Ramos (cell line): ENCODE measurements around the gene ESRRB.

Source experiments
- in situ Hi-C: fragments of 300-500 bp; cut with MboI; formaldehyde crosslinking; loops from one replicate; pipeline ENCODE4 v1.14.3; 2022; ENCODE audit warnings: low sequenced_read_pairs; ENCODE audit not compliant: unreplicated experiment

The ESRRB gene

GRCh38 chr14:76490111-76490510 lies 114.2 kb downstream of the ESRRB start:
- in situ Hi-C loops: no loop called here

DNA sequence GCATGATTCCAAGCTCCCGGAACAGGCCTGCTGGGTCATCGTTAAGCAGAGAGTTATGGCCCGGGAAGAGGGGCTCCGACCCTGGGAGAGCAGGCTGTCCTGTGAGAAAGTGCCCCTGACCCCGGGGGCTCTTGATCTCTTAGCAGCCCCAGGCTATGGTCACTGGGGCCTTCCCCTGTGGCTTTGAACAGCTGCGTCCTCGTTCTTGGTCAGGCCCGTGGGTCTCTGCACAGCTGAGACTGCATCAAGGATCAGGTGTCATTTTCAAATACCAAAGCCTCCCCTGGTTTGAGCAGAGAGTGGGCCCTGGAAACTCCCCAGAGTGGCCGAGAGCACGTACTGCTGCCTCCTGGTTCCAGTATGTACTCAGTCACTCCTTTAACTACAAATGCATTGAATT lies 114.8 kb downstream of the ESRRB start:
- in situ Hi-C loops: no loop called here

DNA sequence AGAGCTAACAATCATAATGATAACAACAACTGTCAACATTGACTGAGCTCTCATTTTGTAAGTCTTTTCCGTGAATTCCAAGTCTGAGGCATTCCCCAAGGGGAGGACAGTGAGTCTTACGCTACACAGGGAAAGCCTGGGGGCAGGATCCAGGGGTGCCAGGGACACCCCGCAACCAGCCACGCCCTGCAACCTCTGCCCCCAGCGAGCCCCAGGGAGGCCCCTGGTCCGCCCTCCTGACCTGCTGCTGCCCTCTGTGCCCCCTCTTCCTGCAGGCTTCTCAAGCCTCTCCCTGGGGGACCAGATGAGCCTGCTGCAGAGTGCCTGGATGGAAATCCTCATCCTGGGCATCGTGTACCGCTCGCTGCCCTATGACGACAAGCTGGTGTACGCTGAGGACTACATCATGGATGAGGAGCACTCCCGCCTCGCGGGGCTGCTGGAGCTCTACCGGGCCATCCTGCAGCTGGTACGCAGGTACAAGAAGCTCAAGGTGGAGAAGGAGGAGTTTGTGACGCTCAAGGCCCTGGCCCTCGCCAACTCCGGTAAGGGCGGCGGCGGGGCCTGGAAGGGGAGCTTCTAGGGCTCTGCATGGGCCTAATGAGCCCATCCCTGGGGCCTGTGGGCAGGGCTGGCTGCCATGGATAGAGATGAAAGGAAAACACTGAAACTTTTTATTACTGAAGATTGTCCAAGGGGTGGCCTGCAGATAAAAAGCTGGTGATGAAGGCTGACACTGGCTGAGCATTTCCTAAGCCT lies 115.4 kb downstream of the ESRRB start:
- in situ Hi-C loops: no loop called here

- in situ Hi-C loops: no loop called here
Measured at GRCh38 chr14:76495983-76496382, 120.0 kb downstream of the ESRRB start.

GRCh38 chr14:76496595-76496994 lies 120.7 kb downstream of the ESRRB start:
- in situ Hi-C loops: no loop called here

- in situ Hi-C loops: no loop called here
Measured at GRCh38 chr14:76497550-76498462, 121.9 kb downstream of the ESRRB start.

GRCh38 chr14:76498463-76498935 lies 122.6 kb downstream of the ESRRB start:
- in situ Hi-C loops: no loop called here

DNA sequence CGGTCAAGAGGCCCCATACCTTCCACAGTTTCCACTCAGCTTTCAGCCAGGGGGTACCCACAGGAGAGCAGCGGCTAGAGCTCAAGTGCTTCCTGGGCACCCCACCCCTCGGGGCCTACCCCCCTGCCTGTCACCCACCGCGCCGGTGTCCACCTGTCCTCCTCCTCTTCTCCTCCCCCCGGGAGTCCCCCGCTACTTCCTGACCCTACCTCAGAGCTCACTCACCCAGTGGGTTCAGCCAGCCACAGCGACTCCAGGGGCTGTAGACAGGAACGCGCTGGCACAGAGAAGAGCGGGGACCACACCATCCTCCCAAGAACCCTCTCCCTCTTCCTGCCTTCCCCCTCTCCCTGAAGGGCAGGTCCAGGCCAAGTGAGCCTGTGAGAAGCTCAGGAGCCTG lies 123.0 kb downstream of the ESRRB start:
- in situ Hi-C loops: no loop called here

DNA sequence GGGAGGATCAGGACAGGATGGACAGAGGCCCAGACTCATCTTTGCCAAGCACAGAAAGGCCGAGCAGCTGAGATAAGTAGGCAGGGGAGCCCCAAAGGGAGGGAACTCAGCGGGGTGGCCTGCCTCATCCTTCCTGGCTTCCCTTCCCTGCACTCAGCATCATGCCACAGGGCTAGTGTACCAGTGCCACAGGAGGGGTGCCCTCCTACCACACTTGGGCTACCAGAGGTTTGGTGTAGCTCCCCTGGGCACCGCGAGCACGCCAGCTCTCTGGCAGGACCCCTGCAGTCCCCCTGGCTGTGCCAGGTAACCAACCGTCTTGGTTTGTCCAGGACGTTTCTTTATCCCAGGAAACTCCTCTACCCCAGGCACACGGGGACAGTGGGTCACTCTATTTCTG lies 123.5 kb downstream of the ESRRB start:
- in situ Hi-C loops: no loop called here

- in situ Hi-C loops: no loop called here
Measured at GRCh38 chr14:76500011-76500410, 124.1 kb downstream of the ESRRB start.

GRCh38 chr14:76500480-76500879 lies 124.5 kb downstream of the ESRRB start:
- in situ Hi-C loops: no loop called here

GRCh38 chr14:76501156-76501720 lies 125.3 kb downstream of the ESRRB start:
- in situ Hi-C loops: no loop called here

DNA sequence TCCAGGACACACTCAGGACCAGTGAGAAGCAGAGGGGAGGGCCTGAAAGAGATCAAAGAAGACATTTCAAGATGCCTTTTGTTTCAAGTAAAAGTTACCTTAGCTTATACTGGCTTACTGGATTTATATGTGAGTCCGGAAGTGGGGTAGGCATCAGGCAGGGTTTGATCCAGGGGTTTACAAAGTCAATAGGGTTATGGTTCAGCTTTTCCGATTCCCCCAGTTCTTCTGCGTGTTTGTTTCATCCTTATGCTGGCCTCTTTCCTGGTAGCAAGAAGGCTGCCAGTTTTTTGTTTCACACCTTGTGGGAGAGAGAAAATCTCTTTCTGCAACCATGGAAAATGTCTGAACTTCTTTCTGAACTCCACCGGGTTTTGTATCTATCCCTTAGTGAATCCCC lies 126.3 kb downstream of the ESRRB start:
- in situ Hi-C loops: no loop called here

- in situ Hi-C loops: no loop called here
Measured at GRCh38 chr14:76502638-76503037, 126.7 kb downstream of the ESRRB start.

DNA sequence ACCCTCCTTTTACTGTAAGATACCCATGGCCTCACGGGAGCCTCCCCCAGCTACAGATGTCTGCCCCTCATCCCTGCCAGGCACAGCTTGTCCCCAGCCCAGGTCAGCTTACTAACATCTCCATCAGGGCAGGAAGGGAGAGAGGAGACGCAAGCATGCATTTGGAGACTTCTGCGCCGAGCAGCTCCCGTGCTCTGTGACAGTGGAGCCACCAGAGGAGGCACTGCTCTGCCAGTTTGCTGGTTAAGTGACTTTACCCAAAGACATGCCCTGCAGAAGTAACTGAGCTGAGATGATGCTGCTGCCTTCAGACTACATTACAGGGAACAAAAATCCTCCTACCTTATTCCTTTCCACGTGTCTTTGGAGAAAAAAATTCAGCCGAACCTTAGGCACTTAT lies 133.4 kb downstream of the ESRRB start:
- in situ Hi-C loops: no loop called here

GRCh38 chr14:76510181-76510580 lies 134.2 kb downstream of the ESRRB start:
- in situ Hi-C loops: no loop called here

DNA sequence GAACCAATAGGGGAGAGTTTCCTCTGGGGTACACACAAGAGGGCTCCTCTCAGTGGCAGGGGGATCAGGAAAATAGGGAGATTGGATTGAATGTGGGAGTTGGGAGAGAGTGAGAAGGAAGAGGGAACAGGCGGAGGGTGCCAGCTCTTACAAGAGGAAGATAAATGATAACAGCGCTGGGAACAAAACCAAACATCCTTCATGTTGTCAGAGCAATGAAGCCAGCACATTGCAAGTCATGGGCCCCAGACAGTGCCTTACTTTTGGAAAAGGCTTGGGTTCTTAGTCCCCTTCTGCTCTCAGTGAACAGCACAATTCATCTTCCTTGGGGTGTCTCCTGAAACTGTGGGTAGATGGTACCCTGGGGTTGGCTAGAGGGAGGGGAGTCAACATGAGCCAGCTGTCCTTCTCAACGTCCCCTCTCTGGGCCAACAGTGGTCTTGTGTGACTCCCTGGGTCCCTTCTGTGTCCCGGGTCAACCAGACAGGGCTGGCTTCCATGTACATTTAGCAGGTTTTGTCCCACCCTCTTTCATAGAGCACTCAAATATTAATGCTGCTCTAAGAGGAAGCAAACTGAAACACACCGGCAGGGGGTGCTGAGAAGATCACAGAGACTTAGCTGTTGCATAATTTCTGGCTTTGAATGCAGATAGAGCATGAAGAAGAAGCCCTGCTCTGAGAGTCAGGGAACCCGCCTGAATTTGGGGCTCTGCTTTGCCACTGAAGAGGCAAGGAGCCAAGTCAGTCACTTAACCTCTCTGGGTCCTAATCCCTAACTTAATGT lies 138.5 kb downstream of the ESRRB start:
- in situ Hi-C loops: no loop called here

GRCh38 chr14:76516884-76517283 lies 140.9 kb downstream of the ESRRB start:
- in situ Hi-C loops: no loop called here

- in situ Hi-C loops: no loop called here
Measured at GRCh38 chr14:76518366-76518765, 142.4 kb downstream of the ESRRB start.

DNA sequence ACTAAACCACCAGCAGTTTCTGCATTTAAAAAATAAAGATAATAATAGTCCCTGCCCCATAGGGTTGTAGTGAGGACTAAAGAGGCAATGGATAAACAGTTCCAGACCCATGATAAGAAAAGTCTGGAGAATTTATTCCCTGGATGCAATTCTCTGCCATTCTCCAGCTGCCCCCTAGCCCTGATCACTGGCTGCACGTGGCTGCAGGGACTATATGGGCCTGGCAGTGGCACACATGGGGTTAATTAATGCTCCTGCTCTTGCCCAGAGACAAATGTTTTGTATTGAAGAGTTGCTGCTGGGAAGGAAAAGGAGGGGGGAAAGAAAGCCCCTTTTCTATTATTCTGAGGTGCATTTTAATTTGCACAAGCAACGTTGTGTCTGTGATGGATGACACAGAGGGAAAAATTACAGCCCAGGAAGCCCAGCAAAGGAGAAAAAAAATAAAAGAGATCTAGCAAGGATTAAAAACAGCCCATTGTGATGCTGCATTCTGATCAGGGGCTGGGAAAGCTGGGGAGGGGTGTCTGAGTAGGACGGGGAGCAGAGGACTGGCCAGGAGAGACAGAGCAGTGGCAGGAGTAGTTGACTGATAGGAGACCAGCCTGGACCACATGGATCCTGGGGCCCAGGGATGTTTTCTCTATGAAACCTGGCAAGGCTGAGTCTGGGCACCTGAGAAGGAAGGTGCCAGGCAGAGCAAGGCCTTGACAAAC lies 149.3 kb downstream of the ESRRB start:
- in situ Hi-C loops: no loop called here
